KMS-11 (cell line): Measurements from ENCODE around the gene PCIF1.
"Not testable (repeated sequence)": the region's sequence is repeated elsewhere in the genome, so short reads cannot be mapped to it uniquely, and the experiment has no call there.

Experiments
- H2AFZ ChIP-seq: fragments of 200-600 bp; sonication (generic); 2 replicates; pipeline ENCODE4 v1.6.1; 2016; ENCODE audit warnings: antibody characterized with exemption, mixed run types, low read depth
- H3K27ac ChIP-seq: fragments of 200-600 bp; sonication (generic); 2 replicates; pipeline ENCODE4 v1.6.1; 2016; ENCODE audit warnings: mild to moderate bottlenecking, mixed run types
- H3K27me3 ChIP-seq: fragments of 200-600 bp; sonication (generic); 2 replicates; pipeline ENCODE4 v1.6.1; 2017; ENCODE audit warnings: mild to moderate bottlenecking, low read depth, mixed run types, moderate library complexity; ENCODE audit not compliant: insufficient read depth
- H3K36me3 ChIP-seq: fragments of 200-600 bp; sonication (generic); 2 replicates; pipeline ENCODE4 v1.6.1; 2017; ENCODE audit warnings: mild to moderate bottlenecking, mixed run types; ENCODE audit not compliant: insufficient read depth
- H3K4me1 ChIP-seq: fragments of 200-600 bp; sonication (generic); 2 replicates; pipeline ENCODE4 v1.6.1; 2016; ENCODE audit warnings: mild to moderate bottlenecking, low read depth, mixed run types; ENCODE audit not compliant: poor library complexity, severe bottlenecking
- H3K4me2 ChIP-seq: fragments of 200-600 bp; sonication (generic); 2 replicates; pipeline ENCODE4 v1.7.0; 2016; ENCODE audit warnings: mild to moderate bottlenecking, mixed run types
- H3K4me3 ChIP-seq: fragments of 200-600 bp; sonication (generic); IDR thresholded peaks from 2 replicates; pipeline ENCODE4 v1.6.1; 2017; ENCODE audit warnings: low read depth, low read length, mixed read lengths; ENCODE audit not compliant: insufficient read depth
- H3K79me2 ChIP-seq: fragments of 200-600 bp; sonication (generic); 2 replicates; pipeline ENCODE4 v1.6.1; 2016; ENCODE audit warnings: low read depth, mixed run types; ENCODE audit not compliant: insufficient read depth
- H3K9ac ChIP-seq: fragments of 200-600 bp; sonication (generic); 2 replicates; pipeline ENCODE4 v1.6.1; 2016; ENCODE audit warnings: mild to moderate bottlenecking, mixed run types
- H4K20me1 ChIP-seq: fragments of 200-600 bp; sonication (generic); 2 replicates; pipeline ENCODE4 v1.6.1; 2016; ENCODE audit warnings: mild to moderate bottlenecking, mixed run types; ENCODE audit not compliant: insufficient read depth
- CTCF ChIP-seq: fragments of 200-600 bp; sonication (generic); conservative IDR thresholded peaks from 2 replicates; pipeline ENCODE4 v1.6.1; 2017; ENCODE audit warnings: low read depth, mild to moderate bottlenecking, antibody characterized with exemption, low read length, moderate library complexity, mixed read lengths

The PCIF1 gene

DNA sequence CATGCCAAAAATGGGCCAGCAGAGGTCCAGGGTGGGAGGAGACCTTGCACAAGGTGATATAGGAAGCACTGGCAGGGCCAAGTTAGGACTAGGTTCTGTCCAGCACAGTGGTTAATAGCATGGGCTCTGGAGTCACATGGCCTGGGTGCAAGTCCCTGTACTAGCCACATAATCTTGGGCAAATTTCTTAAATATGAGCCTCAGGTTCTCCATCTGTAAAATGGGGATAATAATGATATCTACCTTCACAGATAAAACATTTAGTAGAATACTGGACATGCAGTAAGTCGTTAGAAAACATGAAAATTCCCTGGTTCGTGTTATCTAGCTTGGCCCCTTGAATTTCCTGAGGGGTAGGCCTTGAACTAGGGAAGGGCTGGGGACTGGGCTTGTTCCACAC, 37.2 kb upstream of the PCIF1 start:
- H3K4me2 ChIP-seq: no peak overlapping the region
- H3K36me3 ChIP-seq: no peaks in the 10 kb centered on the region
- peaks cover 4% of the 10 kb centered on the region for H3K4me1 ChIP-seq
- no peaks in the 10 kb centered on the region for H4K20me1 ChIP-seq
- no peak for TF ChIP-seq CTCF
- H3K9ac ChIP-seq: no peak overlapping the region
- H3K4me3 ChIP-seq: no peak overlapping the region
- H3K27ac ChIP-seq: no peak overlapping the region
- H3K27me3 ChIP-seq: no peaks in the 10 kb centered on the region
- no peaks in the 10 kb centered on the region for H3K79me2 ChIP-seq
- no peak overlapping the region for H2AFZ ChIP-seq

GRCh38 chr20:45897692-45898091, 36.8 kb upstream of the PCIF1 start:
- Histone ChIP-seq H2AFZ (no peak overlapping the region), H3K27ac (no peak overlapping the region), H3K9ac (no peak overlapping the region), H3K4me3 (no peak overlapping the region), H3K79me2 (no peaks in the 10 kb centered on the region), H3K4me1 (peaks cover 4% of the 10 kb centered on the region), H3K27me3 (no peaks in the 10 kb centered on the region), H4K20me1 (no peaks in the 10 kb centered on the region), H3K36me3 (no peaks in the 10 kb centered on the region), H3K4me2 (no peak overlapping the region)
- no peak for TF ChIP-seq CTCF

GRCh38 chr20:45898285-45898684, 36.2 kb upstream of the PCIF1 start:
- Histone ChIP-seq H2AFZ (no peak overlapping the region), H3K4me1 (no peaks in the 10 kb centered on the region), H3K79me2 (no peaks in the 10 kb centered on the region), H4K20me1 (no peaks in the 10 kb centered on the region), H3K4me3 (no peak overlapping the region), H3K27ac (no peak overlapping the region), H3K36me3 (no peaks in the 10 kb centered on the region), H3K4me2 (no peak overlapping the region), H3K9ac (no peak overlapping the region), H3K27me3 (no peaks in the 10 kb centered on the region)
- TF ChIP-seq CTCF: no peak

DNA sequence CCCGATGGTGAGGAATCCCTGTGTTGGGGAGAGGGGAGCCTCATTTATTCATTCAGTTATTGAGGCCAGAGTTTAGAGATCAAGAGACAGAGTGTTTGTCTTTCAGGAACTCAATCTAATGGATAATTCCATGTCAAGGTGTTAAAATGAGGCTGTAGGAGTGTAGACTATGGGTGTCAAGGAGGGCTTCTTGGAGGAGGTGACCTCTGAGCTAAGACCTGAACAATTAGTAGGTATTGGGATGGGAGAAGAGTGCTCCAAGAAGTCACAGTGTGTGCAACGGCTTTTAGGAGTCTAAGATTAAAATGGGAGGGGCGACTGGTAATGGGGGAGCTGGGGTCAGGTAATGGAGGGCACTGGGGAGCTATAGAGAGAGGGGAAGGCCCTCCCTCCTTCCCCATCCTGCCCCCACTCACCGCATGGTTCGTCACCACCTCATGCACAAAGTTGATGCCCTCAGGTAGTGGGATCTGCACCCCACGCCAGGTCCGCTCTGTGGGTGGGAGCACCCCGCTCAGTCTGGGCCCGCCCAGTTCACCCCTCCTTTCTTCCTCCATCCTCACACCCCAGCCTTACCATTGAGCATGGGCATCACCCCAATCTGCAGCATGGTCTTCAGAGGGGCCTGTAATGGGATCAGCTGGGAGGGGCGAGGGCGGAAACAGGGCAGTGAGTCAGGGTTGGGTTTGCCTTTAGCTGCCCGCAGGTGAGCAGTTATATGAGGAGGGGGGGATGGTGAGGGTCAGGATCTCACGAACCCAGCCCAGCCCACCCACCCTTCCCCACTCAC, 35.2 kb upstream of the PCIF1 start:
- H3K27me3 ChIP-seq: no peaks in the 10 kb centered on the region
- no peak overlapping the region for H2AFZ ChIP-seq
- no peaks in the 10 kb centered on the region for H4K20me1 ChIP-seq
- H3K79me2 ChIP-seq: no peaks in the 10 kb centered on the region
- H3K4me1 ChIP-seq: no peaks in the 10 kb centered on the region
- no peak overlapping the region for H3K27ac ChIP-seq
- TF ChIP-seq CTCF: no peak
- no peak overlapping the region for H3K4me2 ChIP-seq
- H3K36me3 ChIP-seq: no peaks in the 10 kb centered on the region
- no peak overlapping the region for H3K9ac ChIP-seq
- no peak overlapping the region for H3K4me3 ChIP-seq

DNA sequence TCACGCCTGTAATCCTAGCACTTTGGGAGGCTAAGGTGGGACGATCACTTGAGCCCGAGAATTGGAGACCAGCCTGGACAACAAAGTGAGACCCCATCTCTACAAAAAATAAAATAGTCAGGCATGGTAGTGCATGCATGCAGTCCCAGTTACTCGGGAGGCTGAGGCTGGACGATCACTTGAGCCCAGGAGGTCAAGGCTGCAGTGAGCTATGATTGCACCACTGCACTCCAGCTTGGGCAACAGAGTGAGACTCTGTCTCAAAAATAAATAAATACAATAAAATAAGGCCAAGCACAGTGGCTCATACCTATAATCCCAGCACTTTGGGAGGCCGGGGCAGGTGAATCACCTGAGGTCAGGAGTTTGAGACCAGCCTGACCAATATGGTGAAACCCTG, 33.2 kb upstream of the PCIF1 start:
- H3K4me1 ChIP-seq, H3K4me3 ChIP-seq, H4K20me1 ChIP-seq, H3K9ac ChIP-seq, H2AFZ ChIP-seq, H3K27ac ChIP-seq, H3K36me3 ChIP-seq, H3K27me3 ChIP-seq, H3K79me2 ChIP-seq, H3K4me2 ChIP-seq: not testable (repeated sequence)
